ENCODE results near the gene TGFB2. TPM values are rescaled to one million over a fixed set of nuclear protein-coding genes. Genes with fewer than 3 reads are reported as not detected.

Gene TGFB2
- total RNA-seq, 4 donors from 2014 or later = 3.3 to 9.4 (median 6.8) TPM

- peaks cover 4 to 12% (median 5%) of the 10 kb centered on the region in 3 donors for H3K4me1 ChIP-seq
- H3K36me3 ChIP-seq = no peaks in the 10 kb centered on the region
- no peak for ATAC-seq
- H3K9me3 ChIP-seq = no peaks in the 10 kb centered on the region
- H3K27ac ChIP-seq = no peak overlapping the region
- WGBS, 2 donors (ENCODE audit: low coverage in 1 of 2) = 93 to 100% methylated on average over 1 of the region's 1 CpG
- H3K4me3 ChIP-seq = no peak overlapping the region
- H3K27me3 ChIP-seq = no peaks in the 10 kb centered on the region
- TF ChIP-seq EP300 (IDR thresholded peaks at IDR 0.05) = no peak
- TF ChIP-seq POLR2AphosphoS5 (IDR thresholded peaks at IDR 0.05) = no peak
- no peak for TF ChIP-seq CTCF (IDR thresholded peaks at IDR 0.05)
- no peak for TF ChIP-seq POLR2A (IDR thresholded peaks at IDR 0.05)
Measured at GRCh38 chr1:218490406-218490922, 145.3 kb downstream of the TGFB2 start.

GRCh38 chr1:218492874-218493273 is 147.7 kb downstream of the TGFB2 start:
- Histone ChIP-seq H3K9me3 (no peaks in the 10 kb centered on the region), H3K4me1 (peaks cover 3 to 10% (median 3%) of the 10 kb centered on the region in 3 donors), H3K36me3 (no peaks in the 10 kb centered on the region), H3K4me3 (no peak overlapping the region), H3K27me3 (no peaks in the 10 kb centered on the region), H3K27ac (no peak overlapping the region)
- no peak for TF ChIP-seq POLR2A (IDR thresholded peaks at IDR 0.05)
- no peak for TF ChIP-seq POLR2AphosphoS5 (IDR thresholded peaks at IDR 0.05)
- no peak for TF ChIP-seq CTCF (IDR thresholded peaks at IDR 0.05)
- no peak for TF ChIP-seq EP300 (IDR thresholded peaks at IDR 0.05)
- ATAC-seq = no peak
- 75 to 83% methylated on average over 2 of the region's 2 CpGs for WGBS, 2 donors (ENCODE audit: low coverage in 1 of 2)

- 55 to 60% methylated on average over 1 to 2 of the region's 2 CpGs for whole genome bisulfite sequencing, 2 donors (ENCODE audit: low coverage in 1 of 2)
- H3K27me3 ChIP-seq = no peaks in the 10 kb centered on the region
- no peaks in the 10 kb centered on the region for H3K36me3 ChIP-seq
- TF ChIP-seq EP300 (IDR thresholded peaks at IDR 0.05) (no peak), CTCF (IDR thresholded peaks at IDR 0.05) (no peak), POLR2AphosphoS5 (IDR thresholded peaks at IDR 0.05) (no peak), POLR2A (IDR thresholded peaks at IDR 0.05) (no peak)
- H3K9me3 ChIP-seq = no peaks in the 10 kb centered on the region
- H3K4me1 ChIP-seq = peaks cover 0 to 17% (median 4%) of the 10 kb centered on the region in 3 donors
- H3K4me3 ChIP-seq = no peak overlapping the region
- H3K27ac ChIP-seq = no peak overlapping the region
- ATAC-seq = no peak
Measured at GRCh38 chr1:218493986-218494385, 148.8 kb downstream of the TGFB2 start.

Small RNA genes lying within 50 kb of the gene (small RNA-seq; reads per million reads assigned to genes)
- gene AC096638.1 = 0 reads per million in 4 donors

Other genes starting within 250 kb of the TGFB2 start
- gene RRP15, start 60.0 kb upstream of the TGFB2 start, total RNA-seq = 10 to 100 TPM in 1 of 4 donors, 1 to 10 TPM in 3; 7.0 to 13.5 (median 9.4) TPM

Measured in gastroesophageal sphincter (tissue), 4 donors.